Activated T-cell treated with anti-CD3 and anti-CD28 coated beads, Interleukin-2, amount 50 U/mL, for 24 hours (primary cell): ENCODE data around the gene HCCS.
"Not testable (repeated sequence)": the region's sequence is repeated elsewhere in the genome, so short reads cannot be mapped to it uniquely, and the experiment has no call there.

Experiments used
- DNase-seq: peaks from one replicate; pipeline ENCODE4 v3.0.0-alpha.2; 2020
- H3K27ac Mint-ChIP-seq: 2 replicates; pipeline ENCODE4 v1.8.0; 2020; ENCODE audit warnings: mild to moderate bottlenecking, mixed read lengths
- H3K27me3 Mint-ChIP-seq: 2 replicates; pipeline ENCODE4 v1.8.0; 2020; ENCODE audit warnings: mixed read lengths
- H3K36me3 Mint-ChIP-seq: 2 replicates; pipeline ENCODE4 v1.8.0; 2020; ENCODE audit warnings: low read depth, mixed read lengths
- H3K4me1 Mint-ChIP-seq: 2 replicates; pipeline ENCODE4 v1.8.0; 2020; ENCODE audit warnings: low read depth, mixed read lengths
- H3K4me3 Mint-ChIP-seq: 2 replicates; pipeline ENCODE4 v1.8.0; 2020; ENCODE audit warnings: mild to moderate bottlenecking, moderate library complexity, mixed read lengths
- H3K9me3 Mint-ChIP-seq: 2 replicates; pipeline ENCODE4 v1.8.0; 2020; ENCODE audit warnings: mixed read lengths

The HCCS gene

GRCh38 chrX:11105080-11105479 lies 6.1 kb upstream of the HCCS start:
- Mint-ChIP-seq H3K27me3 (peaks cover 15% of the 10 kb centered on the region), H3K9me3 (no peaks in the 10 kb centered on the region), H3K36me3 (peaks cover 5% of the 10 kb centered on the region), H3K27ac (no peak overlapping the region), H3K4me3 (no peak overlapping the region), H3K4me1 (peaks cover 5% of the 10 kb centered on the region)
- no peak for DNase-seq

- Mint-ChIP-seq H3K27me3 (peaks cover 7% of the 10 kb centered on the region), H3K9me3 (no peaks in the 10 kb centered on the region), H3K27ac (no peak overlapping the region), H3K4me1 (peaks cover 13% of the 10 kb centered on the region), H3K4me3 (no peak overlapping the region), H3K36me3 (peaks cover 18% of the 10 kb centered on the region)
- DNase-seq: no peak
Measured at GRCh38 chrX:11108253-11108941, 2.7 kb upstream of the HCCS start.

GRCh38 chrX:11109968-11110367 lies 1.2 kb upstream of the HCCS start:
- Mint-ChIP-seq H3K36me3 (peaks cover 31% of the 10 kb centered on the region), H3K4me3 (no peak overlapping the region), H3K9me3 (no peaks in the 10 kb centered on the region), H3K27me3 (peaks cover 5% of the 10 kb centered on the region), H3K4me1 (peaks cover 20% of the 10 kb centered on the region), H3K27ac (no peak overlapping the region)
- DNase-seq: no peak

- Mint-ChIP-seq H3K36me3 (peaks cover 46% of the 10 kb centered on the region), H3K4me3 (no peak overlapping the region), H3K4me1 (peaks cover 20% of the 10 kb centered on the region), H3K9me3 (no peaks in the 10 kb centered on the region), H3K27ac (peak overlapping the region; percentile 97), H3K27me3 (peaks cover 8% of the 10 kb centered on the region)
- DNase-seq: no peak
Measured at GRCh38 chrX:11111947-11112346, 815 bp downstream of the HCCS start.

GRCh38 chrX:11113731-11114130 lies 2.6 kb downstream of the HCCS start:
- H3K4me3 Mint-ChIP-seq: no peak overlapping the region
- peaks cover 64% of the 10 kb centered on the region for H3K36me3 Mint-ChIP-seq
- no peak for DNase-seq
- H3K4me1 Mint-ChIP-seq: peaks cover 20% of the 10 kb centered on the region
- H3K27ac Mint-ChIP-seq: peak overlapping the region; percentile 56
- no peaks in the 10 kb centered on the region for H3K9me3 Mint-ChIP-seq
- H3K27me3 Mint-ChIP-seq: peaks cover 5% of the 10 kb centered on the region

- no peak for DNase-seq
- Mint-ChIP-seq H3K9me3 (no peaks in the 10 kb centered on the region), H3K27ac (no peak overlapping the region), H3K4me3 (no peak overlapping the region), H3K36me3 (peaks cover 94% of the 10 kb centered on the region), H3K27me3 (peaks cover 8% of the 10 kb centered on the region), H3K4me1 (peaks cover 10% of the 10 kb centered on the region)
Measured at GRCh38 chrX:11117745-11118144, 6.6 kb downstream of the HCCS start.

- Mint-ChIP-seq H3K36me3 (peaks cover 89% of the 10 kb centered on the region), H3K9me3 (no peaks in the 10 kb centered on the region), H3K4me1 (no peaks in the 10 kb centered on the region), H3K4me3 (no peak overlapping the region), H3K27me3 (peaks cover 11% of the 10 kb centered on the region), H3K27ac (no peak overlapping the region)
- no peak for DNase-seq
Measured at GRCh38 chrX:11119313-11119943, 8.3 kb downstream of the HCCS start.

- not testable (repeated sequence) for DNase-seq
- peaks cover 53% of the 10 kb centered on the region for H3K36me3 Mint-ChIP-seq
Measured at GRCh38 chrX:11123087-11123486, 12.0 kb downstream of the HCCS start.

GRCh38 chrX:11124112-11124511 lies 13.0 kb downstream of the HCCS start:
- peaks cover 9% of the 10 kb centered on the region for H3K27me3 Mint-ChIP-seq
- DNase-seq: no peak
- H3K9me3 Mint-ChIP-seq: no peaks in the 10 kb centered on the region
- H3K27ac Mint-ChIP-seq: no peak overlapping the region
- peaks cover 43% of the 10 kb centered on the region for H3K36me3 Mint-ChIP-seq
- no peak overlapping the region for H3K4me3 Mint-ChIP-seq
- no peaks in the 10 kb centered on the region for H3K4me1 Mint-ChIP-seq

More at GRCh38 chrX:11123087-11123486, 12.0 kb downstream of the HCCS start:
- not testable (repeated sequence) for H3K4me1 Mint-ChIP-seq, H3K27me3 Mint-ChIP-seq, H3K27ac Mint-ChIP-seq, H3K9me3 Mint-ChIP-seq, H3K4me3 Mint-ChIP-seq

GRCh38 chrX:11125060-11125459 lies 13.9 kb downstream of the HCCS start:
- DNase-seq: no peak
- Mint-ChIP-seq H3K4me3 (no peak overlapping the region), H3K9me3 (no peaks in the 10 kb centered on the region), H3K27me3 (peaks cover 9% of the 10 kb centered on the region), H3K36me3 (peaks cover 33% of the 10 kb centered on the region), H3K27ac (no peak overlapping the region), H3K4me1 (no peaks in the 10 kb centered on the region)

GRCh38 chrX:11129534-11130105 lies 18.5 kb downstream of the HCCS start:
- H3K4me1 Mint-ChIP-seq: no peaks in the 10 kb centered on the region
- no peak overlapping the region for H3K27ac Mint-ChIP-seq
- H3K27me3 Mint-ChIP-seq: peaks cover 14% of the 10 kb centered on the region
- H3K36me3 Mint-ChIP-seq: no peaks in the 10 kb centered on the region
- no peak overlapping the region for H3K4me3 Mint-ChIP-seq
- DNase-seq: no peak
- H3K9me3 Mint-ChIP-seq: no peaks in the 10 kb centered on the region

- H3K4me1 Mint-ChIP-seq: no peaks in the 10 kb centered on the region
- H3K9me3 Mint-ChIP-seq: no peaks in the 10 kb centered on the region
- peaks cover 15% of the 10 kb centered on the region for H3K27me3 Mint-ChIP-seq
- no peak for DNase-seq
- H3K36me3 Mint-ChIP-seq: no peaks in the 10 kb centered on the region
- H3K4me3 Mint-ChIP-seq: no peak overlapping the region
- no peak overlapping the region for H3K27ac Mint-ChIP-seq
Measured at GRCh38 chrX:11130136-11130535, 19.0 kb downstream of the HCCS start.

GRCh38 chrX:11131146-11131545 lies 20.0 kb downstream of the HCCS start:
- Mint-ChIP-seq H3K27ac (no peak overlapping the region), H3K36me3 (no peaks in the 10 kb centered on the region), H3K4me1 (no peaks in the 10 kb centered on the region), H3K27me3 (peaks cover 20% of the 10 kb centered on the region), H3K9me3 (no peaks in the 10 kb centered on the region), H3K4me3 (no peak overlapping the region)
- no peak for DNase-seq

- Mint-ChIP-seq H3K4me1 (no peaks in the 10 kb centered on the region), H3K27me3 (peaks cover 40% of the 10 kb centered on the region), H3K9me3 (no peaks in the 10 kb centered on the region), H3K36me3 (no peaks in the 10 kb centered on the region), H3K4me3 (no peak overlapping the region), H3K27ac (no peak overlapping the region)
- DNase-seq: no peak
Measured at GRCh38 chrX:11135564-11136185, 24.5 kb downstream of the HCCS start.
